Panc1 (cell line): ENCODE measurements around the gene METTL21C. TPM values are rescaled to one million over a fixed set of nuclear protein-coding genes. Genes with fewer than 3 reads are reported as not detected.

ENCODE experiments used
- ATAC-seq: fragments of 200-7000 bp; cut with Tn5 transposase; 2 replicates; pipeline ENCODE4 v1.9.1; 2020; ENCODE audit warnings: mild to moderate bottlenecking, moderate library complexity
- BruUV-seq: library from RNA; stranded (reverse); fragments of 400-500 nt; replicated peaks from 2 replicates; lab custom pipeline; 2021; lab: Mats Ljungman, UMichigan
- CTCF ChIA-PET: fragments of 300-600 bp; sonication (Branson Sonifier 250); formaldehyde crosslinking; loops from one replicate; lab custom pipeline; 2022; ENCODE audit warnings: antibody characterized with exemption; lab: Charles Lee
- POLR2A ChIA-PET: fragments of 300-600 bp; sonication (Branson Sonifier 250); formaldehyde crosslinking; loops from one replicate; lab custom pipeline; 2022; ENCODE audit warnings: antibody characterized with exemption; lab: Charles Lee
- DNase-seq: peaks from one replicate; pipeline ENCODE4 v3.0.0-alpha.2; 2010; ENCODE audit warnings: low read depth, low spot score
- H3K27ac ChIP-seq: 2 replicates; pipeline ENCODE4 v1.5.1; 2011; ENCODE audit warnings: mild to moderate bottlenecking, low read length, inconsistent platforms
- H3K27me3 ChIP-seq: fragments of 200-500 bp; sonication (Bioruptor generic); 2 replicates; pipeline ENCODE4 v1.6.0; 2014; ENCODE audit warnings: low read length, inconsistent platforms; ENCODE audit not compliant: control insufficient read depth, insufficient read depth
- H3K36me3 ChIP-seq: fragments of 200-500 bp; sonication (Bioruptor generic); 2 replicates; pipeline ENCODE4 v1.5.1; 2014; ENCODE audit warnings: inconsistent platforms, mild to moderate bottlenecking, low read length, moderate library complexity; ENCODE audit not compliant: control insufficient read depth, insufficient read depth
- H3K4me1 ChIP-seq: 2 replicates; pipeline ENCODE4 v1.5.1; 2011; ENCODE audit warnings: inconsistent platforms, mild to moderate bottlenecking, low read length, moderate library complexity; ENCODE audit not compliant: control insufficient read depth, insufficient read depth
- H3K4me3 ChIP-seq, 2 experiments: 2 replicates each; pipeline ENCODE4 v1.5.1; 2011 to 2012; ENCODE audit warnings: low read depth in 2 of 2, low read length in 2 of 2, mild to moderate bottlenecking in 2 of 2, inconsistent platforms in 1 of 2, moderate library complexity in 1 of 2
- H3K9me3 ChIP-seq: fragments of 200-500 bp; sonication (Bioruptor generic); 2 replicates; pipeline ENCODE4 v1.5.1; 2014; ENCODE audit warnings: low read depth, mild to moderate bottlenecking, inconsistent platforms, low read length, moderate library complexity; ENCODE audit not compliant: control insufficient read depth, insufficient read depth
- CTCF ChIP-seq: fragments of 450-650 bp; IDR thresholded peaks from 2 replicates; pipeline ENCODE4 v1.5.1; 2017; ENCODE audit warnings: mild to moderate bottlenecking
- POLR2AphosphoS5 ChIP-seq: IDR thresholded peaks from 2 replicates; pipeline ENCODE4 v1.6.1; 2012; ENCODE audit warnings: mild to moderate bottlenecking, low read depth, low read length, moderate library complexity
- REST ChIP-seq, 2 experiments: IDR thresholded peaks; 2 replicates each; pipeline ENCODE4 v1.6.1; 2011 to 2012; ENCODE audit warnings: low read depth in 2 of 2, control low read depth in 1 of 2, low read length in 1 of 2, mild to moderate bottlenecking in 1 of 2, moderate library complexity in 1 of 2; ENCODE audit not compliant: insufficient read depth in 1 of 2
- SIN3A ChIP-seq: IDR thresholded peaks from 2 replicates; pipeline ENCODE4 v1.6.1; 2012; ENCODE audit warnings: low read depth, mild to moderate bottlenecking, low read length, moderate library complexity, borderline replicate concordance; ENCODE audit not compliant: insufficient read depth
- TCF7L2 ChIP-seq: IDR thresholded peaks from 2 replicates; pipeline ENCODE4 v1.6.1; 2011; ENCODE audit warnings: mild to moderate bottlenecking, low read depth, low read length, inconsistent platforms
- in situ Hi-C: cut with HindIII; loops from 2 replicates; pipeline ENCODE4 v1.10.0; 2016; ENCODE audit warnings: low sequenced_read_pairs, low pct_unique_long_range_greater_than_20kb
- intact Hi-C: fragments of 100-400 bp; cut with micrococcal nuclease; formaldehyde crosslinking; loops from one replicate; pipeline ENCODE4 v1.10.0; 2022; ENCODE audit not compliant: unreplicated experiment
- total RNA-seq: library from RNA; stranded (reverse); gene quantifications from one replicate; pipeline ENCODE4 v1.2.1, GENCODE V29; 2021; ENCODE audit not compliant: unreplicated experiment

The METTL21C gene
- total RNA-seq, 1 experiment from 2014 or later = not detected

- intact Hi-C loops = no loop called here
- TF ChIP-seq SIN3A (no peak), REST (IDR thresholded peaks at IDR 0.05; ENCODE audit: insufficient read depth in 1 of 2, low read depth in 2 of 2, low read length in 1 of 2) (no peak), TCF7L2 (no peak), POLR2AphosphoS5 (no peak), CTCF (no peak)
- Histone ChIP-seq H3K9me3 (no peaks in the 10 kb centered on the region), H3K4me3 (no peak overlapping the region), H3K27me3 (no peaks in the 10 kb centered on the region), H3K27ac (no peak overlapping the region), H3K4me1 (no peaks in the 10 kb centered on the region), H3K36me3 (no peaks in the 10 kb centered on the region)
- in situ Hi-C loops = no loop called here
- POLR2A ChIA-PET = no interaction called here
- DNase-seq (no peak), ATAC-seq (no peak)
- BruUV-seq = no TSS peak
- CTCF ChIA-PET = no interaction called here
Measured at GRCh38 chr13:102708991-102709390, 14.1 kb upstream of the METTL21C start.

- Histone ChIP-seq H3K27ac (no peak overlapping the region), H3K4me3 (no peak overlapping the region), H3K4me1 (no peaks in the 10 kb centered on the region), H3K36me3 (no peaks in the 10 kb centered on the region), H3K9me3 (no peaks in the 10 kb centered on the region), H3K27me3 (no peaks in the 10 kb centered on the region)
- TF ChIP-seq POLR2AphosphoS5 (no peak), CTCF (no peak), SIN3A (no peak), TCF7L2 (no peak), REST (IDR thresholded peaks at IDR 0.05; ENCODE audit: insufficient read depth in 1 of 2, low read depth in 2 of 2, low read length in 1 of 2) (no peak)
- in situ Hi-C loops = no loop called here
- ChIA-PET POLR2A (no interaction called here), CTCF (no interaction called here)
- no TSS peak for BruUV-seq
- intact Hi-C loops = no loop called here
- no peak for ATAC-seq
- no peak for DNase-seq
Measured at GRCh38 chr13:102708211-102708610, 13.4 kb upstream of the METTL21C start.
